GM04504 (cell line): ENCODE data around the gene HAPLN1.

Experiments
- DNase-seq: peaks from one replicate; pipeline ENCODE4 v3.0.0-alpha.2; 2012; ENCODE audit warnings: low read depth

HAPLN1 gene

GRCh38 chr5:83641946-83642345 is 78.7 kb downstream of the HAPLN1 start:
- no peak for DNase-seq

- no peak for DNase-seq
Observed at GRCh38 chr5:83639911-83640310, 80.7 kb downstream of the HAPLN1 start.

DNA sequence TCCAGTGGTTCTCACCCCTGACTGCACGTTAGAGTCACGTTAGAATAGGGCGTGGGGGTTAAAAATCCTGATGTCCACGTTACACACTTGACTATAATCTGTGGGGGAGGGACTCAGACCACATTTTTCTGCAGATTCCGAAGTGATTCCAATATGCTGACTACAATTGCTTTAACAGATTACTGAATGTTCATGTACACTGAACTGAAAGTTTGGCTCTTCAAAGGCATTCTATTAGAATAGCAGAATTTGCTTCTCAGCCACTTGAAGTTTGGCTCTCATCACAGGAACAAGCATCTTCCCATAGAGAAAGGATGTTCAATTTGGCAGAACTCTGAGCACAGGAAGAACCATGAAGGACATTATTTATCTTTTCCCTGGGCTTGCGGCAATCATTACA is 84.5 kb downstream of the HAPLN1 start:
- no peak for DNase-seq

GRCh38 chr5:83633285-83633684 is 87.4 kb downstream of the HAPLN1 start:
- no peak for DNase-seq

DNA sequence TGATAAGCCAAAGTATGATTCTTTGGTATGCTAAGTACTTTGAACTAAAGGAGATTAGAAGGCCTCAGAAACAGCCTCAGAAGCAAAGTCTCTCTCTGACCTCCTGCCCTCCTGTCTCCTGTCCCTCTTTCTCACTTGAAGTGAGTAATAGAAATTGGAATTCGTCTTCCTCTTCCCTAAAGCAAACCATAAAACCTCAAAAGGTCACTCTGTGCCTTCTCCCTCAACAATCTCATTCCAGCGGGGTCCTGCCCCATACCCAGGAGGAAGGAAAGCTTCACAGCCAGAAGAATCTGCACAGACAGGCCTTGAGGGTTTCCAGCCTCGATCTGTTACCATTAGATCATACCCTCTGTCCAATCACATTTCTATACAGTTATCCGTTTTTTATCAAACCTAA is 87.8 kb downstream of the HAPLN1 start:
- DNase-seq, result no peak

- no peak for DNase-seq
Observed at GRCh38 chr5:83628360-83628759, 92.3 kb downstream of the HAPLN1 start.

GRCh38 chr5:83614841-83615240 is 105.8 kb downstream of the HAPLN1 start:
- no peak for DNase-seq

DNA sequence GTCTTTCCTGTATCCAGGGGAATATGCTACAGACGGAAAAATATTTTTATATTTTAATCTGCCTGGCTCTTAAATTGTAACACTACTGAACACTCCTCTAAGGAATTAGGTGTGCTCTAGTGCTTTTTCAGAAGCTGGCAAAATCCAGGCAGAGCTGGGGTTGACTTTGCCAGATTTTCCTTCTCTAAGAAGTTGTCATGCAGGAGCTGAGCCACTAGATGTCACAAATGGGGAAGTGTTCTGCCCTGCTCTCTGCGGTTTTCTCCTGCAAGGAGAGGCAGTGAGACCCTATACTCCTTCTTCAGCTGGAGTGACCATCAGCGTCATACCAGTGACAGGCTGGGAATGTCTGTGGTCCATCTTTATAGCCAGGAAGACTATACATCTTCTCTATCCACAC is 112.5 kb downstream of the HAPLN1 start:
- DNase-seq, result no peak

DNA sequence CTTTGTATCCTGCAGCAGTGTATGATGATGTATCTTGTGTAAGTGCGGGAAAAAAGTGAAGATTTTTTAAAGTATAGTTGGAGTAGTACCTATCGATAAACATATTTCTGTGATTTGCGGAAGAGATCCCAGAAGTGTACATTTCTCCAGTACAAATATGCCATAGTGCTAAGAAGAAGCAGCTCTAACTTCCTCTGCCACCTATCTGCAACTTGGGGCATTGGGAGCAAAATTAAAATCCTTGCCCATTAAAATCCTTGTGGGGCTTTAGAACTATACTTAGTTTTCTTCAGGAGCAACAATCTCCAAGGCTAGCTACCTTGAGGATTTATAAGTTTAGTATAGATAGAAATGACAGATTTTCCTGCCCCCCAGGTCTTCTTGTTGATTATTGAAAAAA is 125.4 kb downstream of the HAPLN1 start:
- DNase-seq, result no peak

DNA sequence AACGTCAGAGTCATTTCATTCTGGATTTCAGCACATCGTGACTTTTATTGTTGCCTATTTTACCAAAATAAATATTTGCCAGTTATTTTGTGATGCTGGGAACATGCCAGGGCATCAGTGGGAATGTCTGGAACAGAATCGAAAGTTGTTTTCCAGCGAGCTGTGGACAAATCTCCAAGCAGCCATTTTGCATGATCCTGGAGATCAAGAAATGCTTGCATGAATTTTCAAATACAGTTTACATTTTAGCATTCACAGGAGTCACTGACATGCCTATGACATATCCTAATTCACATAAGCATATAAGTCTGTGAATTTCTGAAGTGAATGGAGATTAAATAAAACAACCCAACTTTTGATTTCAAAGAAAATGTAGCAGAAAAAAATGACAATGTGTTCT is 129.7 kb downstream of the HAPLN1 start:
- no peak for DNase-seq

GRCh38 chr5:83589786-83590185 is 130.9 kb downstream of the HAPLN1 start:
- DNase-seq, result no peak
